Smooth muscle cell (in vitro differentiated cells): ENCODE results near the gene RAVER1. TPM values are rescaled to one million over a fixed set of nuclear protein-coding genes. Genes with fewer than 3 reads are reported as not detected.

Experiments
- DNase-seq: peaks from one replicate; lab custom pipeline; 2025; ENCODE audit not compliant: unreplicated experiment; lab: John Stamatoyannopoulos, UW
- H2AFZ ChIP-seq: fragments of 200-600 bp; sonication (generic); 2 replicates; pipeline ENCODE4 v1.6.0; 2016; ENCODE audit warnings: antibody characterized with exemption, low read depth, mild to moderate bottlenecking
- H3F3A ChIP-seq: fragments of 200-600 bp; sonication (generic); 2 replicates; pipeline ENCODE4 v1.6.0; 2017; ENCODE audit warnings: antibody characterized with exemption, low read depth
- H3K27ac ChIP-seq: fragments of 200-600 bp; sonication (generic); 2 replicates; pipeline ENCODE4 v1.5.1; 2016; ENCODE audit warnings: low read depth, mild to moderate bottlenecking
- H3K27me3 ChIP-seq: fragments of 200-600 bp; sonication (generic); 2 replicates; pipeline ENCODE4 v1.6.1; 2016; ENCODE audit warnings: low read depth, mild to moderate bottlenecking
- H3K36me3 ChIP-seq: fragments of 200-600 bp; sonication (generic); 2 replicates; pipeline ENCODE4 v1.5.1; 2016; ENCODE audit warnings: low read depth
- H3K4me1 ChIP-seq: fragments of 200-600 bp; sonication (generic); 2 replicates; pipeline ENCODE4 v1.5.1; 2016; ENCODE audit warnings: low read depth
- H3K4me2 ChIP-seq: fragments of 200-600 bp; sonication (generic); 2 replicates; pipeline ENCODE4 v1.6.0; 2016; ENCODE audit warnings: mild to moderate bottlenecking
- H3K4me3 ChIP-seq: fragments of 200-600 bp; sonication (generic); 2 replicates; pipeline ENCODE4 v1.5.1; 2016; ENCODE audit warnings: mild to moderate bottlenecking
- H3K79me2 ChIP-seq: fragments of 200-600 bp; sonication (generic); 2 replicates; pipeline ENCODE4 v1.6.0; 2016; ENCODE audit warnings: low read depth, mild to moderate bottlenecking
- H3K9ac ChIP-seq: fragments of 200-600 bp; sonication (generic); 2 replicates; pipeline ENCODE4 v1.6.0; 2016; ENCODE audit warnings: low read depth
- H3K9me3 ChIP-seq: fragments of 200-600 bp; sonication (generic); replicated peaks from 2 replicates; pipeline ENCODE4 v1.5.1; 2016; ENCODE audit warnings: low read depth
- H4K20me1 ChIP-seq: fragments of 200-600 bp; sonication (generic); 2 replicates; pipeline ENCODE4 v1.6.0; 2016; ENCODE audit warnings: low read depth
- CTCF ChIP-seq: fragments of 200-600 bp; sonication (generic); IDR thresholded peaks from 2 replicates; pipeline ENCODE4 v1.5.1; 2017; ENCODE audit warnings: borderline replicate concordance, mild to moderate bottlenecking, antibody characterized with exemption; ENCODE audit not compliant: insufficient read depth, poor library complexity, severe bottlenecking
- WGBS: methylation state at CpG from one replicate; pipeline ENCODE4 v1.1.7; 2016; ENCODE audit warnings: low lambda C conversion rate; 5-methylcytosine and 5-hydroxymethylcytosine counted together
- polyA plus RNA-seq: library from polyadenylated mRNA; unstranded; fragments of >200 nt; fragmentation: Nextera tagmentation; extraction: Ambion mirVana; gene quantifications from 2 replicates; pipeline ENCODE4 v1.2.1, GENCODE V29; 2016
- total RNA-seq: library from RNA; depleted of rRNA; stranded (reverse); fragments of >200 nt; gene quantifications from 2 replicates; pipeline ENCODE4 v1.2.3, GENCODE V29; 2014

The RAVER1 gene
- total and polyA plus RNA-seq, 2 experiments from 2014 or later: 18.3 to 43.0 TPM

- DNase-seq: no peak
- Histone ChIP-seq H3K27me3 (no peaks in the 10 kb centered on the region), H3K9me3 (no peaks in the 10 kb centered on the region), H3K9ac (no peak overlapping the region), H3K4me1 (peaks cover 10% of the 10 kb centered on the region), H3K4me2 (peak overlapping the region; percentile 97), H4K20me1 (no peaks in the 10 kb centered on the region), H3F3A (peaks cover 7% of the 10 kb centered on the region), H3K4me3 (peak overlapping the region; percentile 93), H3K27ac (peak overlapping the region; percentile 14), H3K36me3 (no peaks in the 10 kb centered on the region), H3K79me2 (no peaks in the 10 kb centered on the region), H2AFZ (no peak overlapping the region)
- TF ChIP-seq CTCF: no peak
- 76% methylated on average over 19 of the region's 19 CpGs for WGBS
Observed at GRCh38 chr19:10316229-10317044, 16.9 kb downstream of the RAVER1 start.

- H3K79me2 ChIP-seq: no peaks in the 10 kb centered on the region
- H3K4me1 ChIP-seq: peaks cover 10% of the 10 kb centered on the region
- H3K27me3 ChIP-seq: no peaks in the 10 kb centered on the region
- no peaks in the 10 kb centered on the region for H3K36me3 ChIP-seq
- peak within 1 kb of the TSS; percentile 97 for H3K4me2 ChIP-seq
- peak; percentile 74 for DNase-seq
- TF ChIP-seq CTCF: no peak
- H2AFZ ChIP-seq: peak within 1 kb of the TSS; percentile 84
- no peaks in the 10 kb centered on the region for H3K9me3 ChIP-seq
- peak within 1 kb of the TSS; percentile 69 for H3K9ac ChIP-seq
- peak within 1 kb of the TSS; percentile 14 for H3K27ac ChIP-seq
- peak within 1 kb of the TSS; percentile 93 for H3K4me3 ChIP-seq
- H3F3A ChIP-seq: peaks cover 7% of the 10 kb centered on the region
- WGBS: 4% methylated on average over 37 of the region's 55 CpGs
- no peaks in the 10 kb centered on the region for H4K20me1 ChIP-seq
Observed at GRCh38 chr19:10315335-10316214, 17.8 kb downstream of the RAVER1 start, which contains the start of gene FDX2. TSS of gene FDX2 (minus strand) at chr19:10316015. CDS start at chr19:10315996, 19 bp downstream.

GRCh38 chr19:10309423-10309822 lies 23.9 kb downstream of the RAVER1 start, which contains the start of gene ZGLP1:
TSS of gene ZGLP1 (minus strand) at chr19:10309815.
- Histone ChIP-seq H3F3A (no peaks in the 10 kb centered on the region), H3K27ac (no peak within 1 kb of the TSS), H3K27me3 (no peaks in the 10 kb centered on the region), H3K79me2 (no peaks in the 10 kb centered on the region), H2AFZ (no peak within 1 kb of the TSS), H3K9me3 (no peaks in the 10 kb centered on the region), H3K4me1 (peaks cover under 1% of the 10 kb centered on the region), H3K36me3 (no peaks in the 10 kb centered on the region), H4K20me1 (no peaks in the 10 kb centered on the region), H3K9ac (no peak within 1 kb of the TSS), H3K4me2 (no peak within 1 kb of the TSS), H3K4me3 (no peak within 1 kb of the TSS)
- TF ChIP-seq CTCF: no peak
- no peak for DNase-seq
- WGBS: 96% methylated on average over 22 of the region's 24 CpGs
